ENCODE data around the gene THPO. TPM values are rescaled to one million over a fixed set of nuclear protein-coding genes. Genes with fewer than 3 reads are reported as not detected.

THPO gene
- total RNA-seq, 2 donors from 2014 or later = 1.4 to 1.7 TPM

DNA sequence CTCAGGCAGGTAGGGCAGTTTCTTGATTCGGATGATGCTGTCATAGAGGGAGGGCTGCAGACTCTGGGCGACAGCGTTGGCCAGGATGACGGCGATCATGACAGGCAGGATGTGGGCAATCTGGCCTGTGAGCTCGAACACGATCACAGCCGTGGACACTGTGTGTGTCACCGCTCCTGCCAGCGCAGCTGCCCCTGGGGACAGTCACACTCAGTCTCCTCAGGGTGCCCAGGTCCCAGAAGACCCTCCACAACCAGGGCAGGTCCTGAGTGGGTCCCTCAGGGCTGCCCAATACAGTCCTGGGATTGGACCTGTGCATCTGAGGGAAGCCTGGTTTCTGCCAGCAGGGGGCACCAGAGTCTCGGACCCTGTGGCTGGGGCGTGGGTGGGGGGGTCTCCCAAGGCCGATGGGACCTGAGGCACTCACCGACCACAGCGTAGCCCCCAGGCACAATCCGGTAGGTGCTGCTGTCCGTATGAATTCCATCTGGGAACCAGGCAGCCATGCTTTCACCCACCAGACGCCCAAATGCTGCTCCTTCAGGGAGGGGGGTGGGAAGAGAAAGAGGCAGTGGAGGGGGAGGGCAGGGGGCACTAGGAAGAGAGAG is 23.8 kb downstream of the THPO start:
- no peak overlapping the region for H3K27ac ChIP-seq (ENCODE audit: low read depth, low read length)
- Mint-ChIP-seq H3K27ac (no peak overlapping the region), H3K9me3 (no peaks in the 10 kb centered on the region), H3K4me1 (peaks cover 29% of the 10 kb centered on the region), H3K4me3 (no peak overlapping the region), H3K27me3 (ENCODE audit: insufficient read depth) (no peaks in the 10 kb centered on the region), H3K36me3 (ENCODE audit: low read depth) (peaks cover 47% of the 10 kb centered on the region)
- WGBS, 2 experiments (ENCODE audit: insufficient coverage in 1 of 2, insufficient read length in 1 of 2) = 81 to 88% methylated on average over 11 to 18 of the region's 18 CpGs
- H3K36me3 ChIP-seq (ENCODE audit: control insufficient read depth, insufficient read depth, low read length) = peaks cover 67% of the 10 kb centered on the region
- TF ChIP-seq, protein P1, sequence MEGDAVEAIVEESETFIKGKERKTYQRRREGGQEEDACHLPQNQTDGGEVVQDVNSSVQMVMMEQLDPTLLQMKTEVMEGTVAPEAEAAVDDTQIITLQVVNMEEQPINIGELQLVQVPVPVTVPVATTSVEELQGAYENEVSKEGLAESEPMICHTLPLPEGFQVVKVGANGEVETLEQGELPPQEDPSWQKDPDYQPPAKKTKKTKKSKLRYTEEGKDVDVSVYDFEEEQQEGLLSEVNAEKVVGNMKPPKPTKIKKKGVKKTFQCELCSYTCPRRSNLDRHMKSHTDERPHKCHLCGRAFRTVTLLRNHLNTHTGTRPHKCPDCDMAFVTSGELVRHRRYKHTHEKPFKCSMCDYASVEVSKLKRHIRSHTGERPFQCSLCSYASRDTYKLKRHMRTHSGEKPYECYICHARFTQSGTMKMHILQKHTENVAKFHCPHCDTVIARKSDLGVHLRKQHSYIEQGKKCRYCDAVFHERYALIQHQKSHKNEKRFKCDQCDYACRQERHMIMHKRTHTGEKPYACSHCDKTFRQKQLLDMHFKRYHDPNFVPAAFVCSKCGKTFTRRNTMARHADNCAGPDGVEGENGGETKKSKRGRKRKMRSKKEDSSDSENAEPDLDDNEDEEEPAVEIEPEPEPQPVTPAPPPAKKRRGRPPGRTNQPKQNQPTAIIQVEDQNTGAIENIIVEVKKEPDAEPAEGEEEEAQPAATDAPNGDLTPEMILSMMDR (conservative IDR thresholded peaks at IDR 0.05) = peak; percentile 84
- H3K27me3 ChIP-seq (ENCODE audit: control insufficient read depth, insufficient read depth, low read length, poor library complexity, severe bottlenecking) = no peaks in the 10 kb centered on the region
- H3K9ac ChIP-seq (ENCODE audit: extremely low read depth, low read length, poor library complexity, severe bottlenecking) = no peak overlapping the region
- peak; percentile 90 for DNase-seq
- no peaks in the 10 kb centered on the region for H3K9me3 ChIP-seq (ENCODE audit: control insufficient read depth, low read length)
- H3K4me1 ChIP-seq (ENCODE audit: control insufficient read depth, insufficient read depth, low read length) = peaks cover 12% of the 10 kb centered on the region
- no peak overlapping the region for H3K4me3 ChIP-seq (ENCODE audit: low read length)

GRCh38 chr3:184353546-184353941 is 24.5 kb downstream of the THPO start:
- Histone ChIP-seq H3K27me3 (ENCODE audit: control insufficient read depth, insufficient read depth, low read length, poor library complexity, severe bottlenecking) (no peaks in the 10 kb centered on the region), H3K9me3 (ENCODE audit: control insufficient read depth, low read length) (no peaks in the 10 kb centered on the region), H3K4me1 (ENCODE audit: control insufficient read depth, insufficient read depth, low read length) (peaks cover 12% of the 10 kb centered on the region), H3K36me3 (ENCODE audit: control insufficient read depth, insufficient read depth, low read length) (peaks cover 62% of the 10 kb centered on the region), H3K27ac (ENCODE audit: low read depth, low read length) (no peak overlapping the region), H3K9ac (ENCODE audit: extremely low read depth, low read length, poor library complexity, severe bottlenecking) (no peak overlapping the region), H3K4me3 (ENCODE audit: low read length) (no peak overlapping the region)
- Mint-ChIP-seq H3K36me3 (ENCODE audit: low read depth) (peaks cover 45% of the 10 kb centered on the region), H3K27ac (no peak overlapping the region), H3K27me3 (ENCODE audit: insufficient read depth) (no peaks in the 10 kb centered on the region), H3K4me1 (peaks cover 29% of the 10 kb centered on the region), H3K9me3 (no peaks in the 10 kb centered on the region), H3K4me3 (no peak overlapping the region)
- WGBS, 2 experiments (ENCODE audit: insufficient coverage in 1 of 2, insufficient read length in 1 of 2) = 95 to 100% methylated on average over 8 to 11 of the region's 11 CpGs
- TF ChIP-seq, protein P1 (conservative IDR thresholded peaks at IDR 0.05) = no peak
- DNase-seq = no peak

GRCh38 chr3:184352897-184353545 is 25.0 kb downstream of the THPO start:
- no peaks in the 10 kb centered on the region for H3K27me3 Mint-ChIP-seq (ENCODE audit: insufficient read depth)
- H3K36me3 Mint-ChIP-seq (ENCODE audit: low read depth) = peaks cover 42% of the 10 kb centered on the region
- TF ChIP-seq, protein P1 (conservative IDR thresholded peaks at IDR 0.05) = no peak
- H3K4me1 Mint-ChIP-seq = peaks cover 30% of the 10 kb centered on the region
- no peaks in the 10 kb centered on the region for H3K9me3 Mint-ChIP-seq
- H3K27ac Mint-ChIP-seq = no peak overlapping the region
- H3K27ac ChIP-seq (ENCODE audit: low read depth, low read length) = no peak overlapping the region
- no peak overlapping the region for H3K4me3 Mint-ChIP-seq
- DNase-seq = no peak
- no peaks in the 10 kb centered on the region for H3K9me3 ChIP-seq (ENCODE audit: control insufficient read depth, low read length)
- H3K27me3 ChIP-seq (ENCODE audit: control insufficient read depth, insufficient read depth, low read length, poor library complexity, severe bottlenecking) = no peaks in the 10 kb centered on the region
- peaks cover 58% of the 10 kb centered on the region for H3K36me3 ChIP-seq (ENCODE audit: control insufficient read depth, insufficient read depth, low read length)
- H3K9ac ChIP-seq (ENCODE audit: extremely low read depth, low read length, poor library complexity, severe bottlenecking) = no peak overlapping the region
- no peak overlapping the region for H3K4me3 ChIP-seq (ENCODE audit: low read length)
- peaks cover 12% of the 10 kb centered on the region for H3K4me1 ChIP-seq (ENCODE audit: control insufficient read depth, insufficient read depth, low read length)
- WGBS, 2 experiments (ENCODE audit: insufficient coverage in 1 of 2, insufficient read length in 1 of 2) = 94 to 96% methylated on average over 8 to 11 of the region's 11 CpGs
